ENCODE measurements around the gene WDR12.

Gene WDR12

DNA sequence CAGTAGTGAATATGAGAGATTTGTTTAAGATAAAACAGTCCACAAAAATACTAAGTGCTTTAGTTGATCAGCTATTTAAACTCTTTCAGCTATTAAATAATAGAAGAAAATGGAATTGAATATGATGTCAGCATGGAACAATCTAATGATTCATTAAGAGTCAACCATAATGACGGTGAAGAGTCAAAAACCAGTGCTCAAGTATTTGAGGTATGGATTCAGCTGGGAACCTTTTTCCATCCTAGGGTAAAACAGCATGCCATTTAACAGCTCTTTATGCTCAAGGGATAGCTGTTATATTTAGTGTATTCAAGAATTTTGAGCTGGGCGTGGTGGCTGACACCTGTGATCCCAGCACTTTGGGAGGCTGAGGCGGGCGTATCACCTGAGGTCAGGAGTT is 30.3 kb upstream of the WDR12 start:
- POLR2A ChIA-PET (ENCODE audit: low non-redundant PET): no interaction called here
- TF ChIP-seq, protein P1, sequence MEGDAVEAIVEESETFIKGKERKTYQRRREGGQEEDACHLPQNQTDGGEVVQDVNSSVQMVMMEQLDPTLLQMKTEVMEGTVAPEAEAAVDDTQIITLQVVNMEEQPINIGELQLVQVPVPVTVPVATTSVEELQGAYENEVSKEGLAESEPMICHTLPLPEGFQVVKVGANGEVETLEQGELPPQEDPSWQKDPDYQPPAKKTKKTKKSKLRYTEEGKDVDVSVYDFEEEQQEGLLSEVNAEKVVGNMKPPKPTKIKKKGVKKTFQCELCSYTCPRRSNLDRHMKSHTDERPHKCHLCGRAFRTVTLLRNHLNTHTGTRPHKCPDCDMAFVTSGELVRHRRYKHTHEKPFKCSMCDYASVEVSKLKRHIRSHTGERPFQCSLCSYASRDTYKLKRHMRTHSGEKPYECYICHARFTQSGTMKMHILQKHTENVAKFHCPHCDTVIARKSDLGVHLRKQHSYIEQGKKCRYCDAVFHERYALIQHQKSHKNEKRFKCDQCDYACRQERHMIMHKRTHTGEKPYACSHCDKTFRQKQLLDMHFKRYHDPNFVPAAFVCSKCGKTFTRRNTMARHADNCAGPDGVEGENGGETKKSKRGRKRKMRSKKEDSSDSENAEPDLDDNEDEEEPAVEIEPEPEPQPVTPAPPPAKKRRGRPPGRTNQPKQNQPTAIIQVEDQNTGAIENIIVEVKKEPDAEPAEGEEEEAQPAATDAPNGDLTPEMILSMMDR (conservative IDR thresholded peaks at IDR 0.05; ENCODE audit: low read depth): no peak

DNA sequence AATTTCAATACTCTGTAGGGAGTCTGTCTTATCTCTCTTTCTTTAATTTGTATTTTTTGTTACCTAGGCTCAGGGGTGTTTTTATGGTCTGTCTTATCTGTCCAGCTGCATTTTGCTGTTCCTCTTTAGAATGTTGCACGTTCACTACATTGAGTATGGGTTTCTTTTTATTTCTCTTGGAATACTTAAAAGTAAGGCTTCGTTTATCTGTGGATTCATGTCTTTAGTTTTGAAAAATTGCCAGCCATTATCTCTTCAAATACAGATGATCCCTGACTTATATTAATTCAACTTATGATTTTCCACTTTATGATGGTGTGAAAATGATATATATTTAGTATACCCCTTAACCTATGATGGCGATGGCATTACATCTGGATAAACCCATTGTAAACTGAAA is 27.5 kb upstream of the WDR12 start:
- CTCF ChIA-PET: no interaction called here
- no peak for DNase-seq (ENCODE audit: low spot score)
- TF ChIP-seq, protein P1 (conservative IDR thresholded peaks at IDR 0.05; ENCODE audit: low read depth): no peak
- H3K27ac ChIP-seq: no peak overlapping the region
- POLR2A ChIA-PET (ENCODE audit: low non-redundant PET): no interaction called here

More for the DNA sequence above, 30.3 kb upstream of the WDR12 start:
- CTCF ChIA-PET: interaction anchor here (0.7 to 0.9 kb wide), 2 partner anchors 8 to 10 kb away, joined by 3 read pairs; no protein-coding TSS in a partner anchor
- no peak for DNase-seq (ENCODE audit: low spot score)
- no peak overlapping the region for H3K27ac ChIP-seq

GRCh38 chr2:202934456-202934855 is 23.0 kb upstream of the WDR12 start:
- TF ChIP-seq, protein P1 (conservative IDR thresholded peaks at IDR 0.05; ENCODE audit: low read depth): no peak
- no peak overlapping the region for H3K27ac ChIP-seq
- POLR2A ChIA-PET (ENCODE audit: low non-redundant PET): no interaction called here
- CTCF ChIA-PET: no interaction called here
- DNase-seq (ENCODE audit: low spot score): no peak

GRCh38 chr2:202933958-202934357 is 22.5 kb upstream of the WDR12 start:
- ChIA-PET POLR2A (ENCODE audit: low non-redundant PET) (no interaction called here), CTCF (no interaction called here)
- DNase-seq (ENCODE audit: low spot score): no peak
- H3K27ac ChIP-seq: no peak overlapping the region
- TF ChIP-seq, protein P1 (conservative IDR thresholded peaks at IDR 0.05; ENCODE audit: low read depth): no peak

- peak overlapping the region; percentile 28 for H3K27ac ChIP-seq
- ChIA-PET CTCF (interaction anchor here (0.5 kb wide), 2 partner anchors 9 to 43 kb away, joined by 3 read pairs; no protein-coding TSS in a partner anchor), POLR2A (ENCODE audit: low non-redundant PET) (interaction anchor here (0.6 kb wide), 1 partner anchor 160 kb away, joined by 3 read pairs; no protein-coding TSS in a partner anchor)
- TF ChIP-seq, protein P1 (conservative IDR thresholded peaks at IDR 0.05; ENCODE audit: low read depth): no peak
- DNase-seq (ENCODE audit: low spot score): no peak
Measured at GRCh38 chr2:202933139-202933510, 21.7 kb upstream of the WDR12 start.

DNA sequence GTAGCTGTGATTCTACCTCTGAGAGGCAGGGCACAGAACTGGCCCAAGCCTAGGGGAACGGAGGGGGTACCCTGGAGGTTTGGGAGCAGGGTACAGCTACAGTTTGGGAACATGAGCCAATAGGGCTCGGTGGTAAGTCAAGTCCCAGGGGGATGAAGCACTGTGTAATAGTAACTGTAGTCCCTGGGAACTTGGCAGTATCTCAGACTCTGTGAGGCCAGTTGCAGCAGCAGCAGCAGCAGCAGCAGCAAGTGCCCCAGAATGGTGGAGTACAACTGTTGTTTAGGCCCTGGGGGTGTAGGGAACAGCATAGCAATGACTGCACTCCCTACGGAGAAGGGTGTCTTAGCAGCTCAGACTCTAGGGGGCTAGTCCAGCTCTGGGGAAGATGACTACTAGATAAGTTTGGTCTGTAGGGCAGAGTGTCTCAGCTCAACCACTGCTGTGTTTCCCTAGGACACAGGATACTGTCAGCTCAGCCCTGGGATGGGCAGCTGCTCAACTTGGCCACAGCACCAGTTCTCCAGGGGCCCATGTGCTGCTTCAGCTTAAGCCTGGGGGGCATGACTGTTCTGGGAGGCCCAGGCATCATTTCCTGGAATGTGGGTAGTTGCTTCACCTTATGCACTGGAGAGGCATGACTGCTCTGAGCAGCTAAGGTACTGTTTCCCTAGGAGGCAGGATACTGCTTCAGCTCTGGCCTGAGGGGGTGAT is 21.1 kb upstream of the WDR12 start:
- TF ChIP-seq, protein P1 (conservative IDR thresholded peaks at IDR 0.05; ENCODE audit: low read depth): no peak
- POLR2A ChIA-PET (ENCODE audit: low non-redundant PET): interaction anchor here (0.6 kb wide), 1 partner anchor 161 kb away, joined by 3 read pairs; no protein-coding TSS in a partner anchor
- DNase-seq (ENCODE audit: low spot score): peak; percentile 60
- CTCF ChIA-PET: interaction anchor here (0.5 kb wide), 2 partner anchors 9 to 43 kb away, joined by 3 read pairs; no protein-coding TSS in a partner anchor
- peak overlapping the region; percentile 28 for H3K27ac ChIP-seq
